Measurements from ENCODE around the gene ANKRD17. TPM values are rescaled to one million over a fixed set of nuclear protein-coding genes. Genes with fewer than 3 reads are reported as not detected.

ANKRD17 gene
- total and polyA plus RNA-seq, 9 donors, result 13.2 to 59.7 (median 49.3) TPM

DNA sequence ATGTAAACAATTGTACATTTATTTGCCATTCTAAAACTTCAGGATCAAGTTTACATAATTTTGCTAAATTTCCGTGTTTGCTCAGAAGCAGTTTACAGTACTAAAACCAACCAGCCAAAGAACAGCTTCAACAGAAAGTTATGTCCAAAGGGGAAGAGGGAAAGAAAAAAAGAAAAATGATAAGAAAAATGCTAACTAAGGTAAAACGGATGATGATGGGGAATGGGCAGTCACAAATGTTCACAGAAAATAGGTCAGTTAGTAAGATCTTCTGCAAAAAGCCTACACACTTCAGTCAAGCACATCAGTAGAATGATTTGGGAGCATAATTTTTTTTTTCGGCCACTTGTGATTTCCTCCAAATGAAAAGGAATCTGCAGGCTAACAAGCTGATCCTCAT lies 182.8 kb downstream of the ANKRD17 start:
- H3K27ac ChIP-seq, result no peak overlapping the region
- no peak for DNase-seq
- no peaks in the 10 kb centered on the region for H3K36me3 ChIP-seq
- no peaks in the 10 kb centered on the region for H3K27me3 ChIP-seq
- WGBS, 3 donors, result 68 to 77% (median 73%) methylated on average over 3 of the region's 3 CpGs
- H3K9me3 ChIP-seq, result no peaks in the 10 kb centered on the region
- TF ChIP-seq EP300 (IDR thresholded peaks at IDR 0.05) (no peak), POLR2A (IDR thresholded peaks at IDR 0.05) (no peak)
- TF ChIP-seq, protein P1, sequence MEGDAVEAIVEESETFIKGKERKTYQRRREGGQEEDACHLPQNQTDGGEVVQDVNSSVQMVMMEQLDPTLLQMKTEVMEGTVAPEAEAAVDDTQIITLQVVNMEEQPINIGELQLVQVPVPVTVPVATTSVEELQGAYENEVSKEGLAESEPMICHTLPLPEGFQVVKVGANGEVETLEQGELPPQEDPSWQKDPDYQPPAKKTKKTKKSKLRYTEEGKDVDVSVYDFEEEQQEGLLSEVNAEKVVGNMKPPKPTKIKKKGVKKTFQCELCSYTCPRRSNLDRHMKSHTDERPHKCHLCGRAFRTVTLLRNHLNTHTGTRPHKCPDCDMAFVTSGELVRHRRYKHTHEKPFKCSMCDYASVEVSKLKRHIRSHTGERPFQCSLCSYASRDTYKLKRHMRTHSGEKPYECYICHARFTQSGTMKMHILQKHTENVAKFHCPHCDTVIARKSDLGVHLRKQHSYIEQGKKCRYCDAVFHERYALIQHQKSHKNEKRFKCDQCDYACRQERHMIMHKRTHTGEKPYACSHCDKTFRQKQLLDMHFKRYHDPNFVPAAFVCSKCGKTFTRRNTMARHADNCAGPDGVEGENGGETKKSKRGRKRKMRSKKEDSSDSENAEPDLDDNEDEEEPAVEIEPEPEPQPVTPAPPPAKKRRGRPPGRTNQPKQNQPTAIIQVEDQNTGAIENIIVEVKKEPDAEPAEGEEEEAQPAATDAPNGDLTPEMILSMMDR (IDR thresholded peaks at IDR 0.05), result no peak
- no peaks in the 10 kb centered on the region for H3K4me1 ChIP-seq (ENCODE audit: insufficient read depth)
- no peak overlapping the region for H3K4me3 ChIP-seq
- intact Hi-C loops (cut with DNase I), result no loop called here

DNA sequence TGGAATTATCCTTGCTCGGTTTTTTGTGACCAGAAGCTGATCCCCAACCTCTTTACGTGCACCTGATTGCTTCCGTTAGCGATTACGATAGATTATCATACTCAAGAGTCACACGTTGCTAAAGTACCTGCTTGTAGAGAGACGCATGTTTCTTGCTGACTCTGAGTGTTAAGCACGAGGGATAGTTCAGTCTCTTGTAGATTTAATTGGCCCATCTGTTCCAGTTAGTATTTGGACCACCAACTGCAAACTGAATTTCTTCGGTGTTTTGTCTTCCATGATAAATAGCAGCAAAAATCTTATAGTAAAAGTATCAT lies 188.6 kb downstream of the ANKRD17 start:
- peak overlapping the region; percentile 37 to 94 for H3K27ac ChIP-seq
- intact Hi-C loops (cut with DNase I), result loop anchor here in 1 of 4 donors (5.0 kb wide), 1 partner anchor 187 kb away; the partner anchor contains the start of gene ANKRD17
- H3K9me3 ChIP-seq, result no peaks in the 10 kb centered on the region
- H3K27me3 ChIP-seq, result no peaks in the 10 kb centered on the region
- no peaks in the 10 kb centered on the region for H3K36me3 ChIP-seq
- peaks cover 2% of the 10 kb centered on the region for H3K4me1 ChIP-seq (ENCODE audit: insufficient read depth)
- WGBS, 3 donors, result 1 to 2% (median 1%) methylated on average over 9 of the region's 9 CpGs
- DNase-seq, result no peak
- peak overlapping the region; percentile 59 for H3K4me3 ChIP-seq
- TF ChIP-seq POLR2A (IDR thresholded peaks at IDR 0.05) (no peak), EP300 (IDR thresholded peaks at IDR 0.05) (no peak)
- TF ChIP-seq, protein P1 (IDR thresholded peaks at IDR 0.05), result no peak

DNA sequence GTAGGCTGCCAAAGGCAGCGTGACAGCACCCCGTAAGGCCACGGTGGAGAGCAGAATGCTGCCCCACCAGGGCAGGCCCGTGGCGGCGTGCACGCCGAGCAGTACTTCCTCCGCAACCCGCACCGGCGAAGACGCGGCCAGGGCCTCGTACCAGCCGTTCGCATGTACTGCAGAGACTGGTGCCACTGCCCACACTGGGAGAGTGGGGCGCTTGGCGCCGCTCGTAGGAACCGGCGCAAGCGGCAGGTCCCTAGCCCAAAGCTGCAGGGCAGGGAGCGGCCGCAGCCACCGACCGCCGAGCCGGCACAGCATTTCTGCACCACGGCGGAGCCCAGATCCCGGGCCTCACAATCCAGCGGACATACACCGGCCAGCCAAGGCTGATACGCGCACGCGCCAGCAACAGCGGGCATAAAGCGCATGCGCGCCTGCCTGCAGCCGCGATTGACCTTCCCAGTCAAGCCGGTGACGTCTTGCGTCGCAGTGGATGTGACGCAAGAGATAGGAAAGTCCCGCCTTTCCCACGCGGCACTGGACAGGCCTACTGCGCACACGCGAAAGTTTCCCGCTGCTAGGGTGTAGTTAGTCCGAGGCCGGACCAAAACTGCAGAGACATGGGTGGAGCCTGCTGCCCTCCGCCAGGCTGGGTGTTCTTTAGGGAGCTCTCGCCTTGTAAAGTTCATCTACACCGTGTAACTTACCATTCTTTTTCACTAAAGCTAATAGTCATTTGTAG lies 189.1 kb downstream of the ANKRD17 start, which contains the start of gene COX18:
TSS of gene COX18 (minus strand) at position 379 of the 736 bp plus-strand sequence. CDS start at position 312, 67 bp downstream.
- peak; percentile 97 to 99 (median 98) for DNase-seq
- TF ChIP-seq, protein P1 (IDR thresholded peaks at IDR 0.05), result no peak
- TF ChIP-seq POLR2A (IDR thresholded peaks at IDR 0.05), result peak; percentile 83
- Histone ChIP-seq H3K27ac (peak within 1 kb of the TSS; percentile 84 to 94), H3K36me3 (no peaks in the 10 kb centered on the region), H3K27me3 (no peaks in the 10 kb centered on the region), H3K4me3 (peak within 1 kb of the TSS; percentile 59), H3K4me1 (ENCODE audit: insufficient read depth) (peaks cover 2% of the 10 kb centered on the region), H3K9me3 (no peaks in the 10 kb centered on the region)
- 0% methylated on average over 54 to 62 of the region's 62 CpGs for WGBS, 3 donors
- intact Hi-C loops (cut with DNase I), result loop anchor here in 3 of 4 donors (2.0 to 10.0 kb wide), 3 partner anchors 185 to 189 kb away; partner anchors contain the start of gene ANKRD17 (in 3 of the 3)

DNA sequence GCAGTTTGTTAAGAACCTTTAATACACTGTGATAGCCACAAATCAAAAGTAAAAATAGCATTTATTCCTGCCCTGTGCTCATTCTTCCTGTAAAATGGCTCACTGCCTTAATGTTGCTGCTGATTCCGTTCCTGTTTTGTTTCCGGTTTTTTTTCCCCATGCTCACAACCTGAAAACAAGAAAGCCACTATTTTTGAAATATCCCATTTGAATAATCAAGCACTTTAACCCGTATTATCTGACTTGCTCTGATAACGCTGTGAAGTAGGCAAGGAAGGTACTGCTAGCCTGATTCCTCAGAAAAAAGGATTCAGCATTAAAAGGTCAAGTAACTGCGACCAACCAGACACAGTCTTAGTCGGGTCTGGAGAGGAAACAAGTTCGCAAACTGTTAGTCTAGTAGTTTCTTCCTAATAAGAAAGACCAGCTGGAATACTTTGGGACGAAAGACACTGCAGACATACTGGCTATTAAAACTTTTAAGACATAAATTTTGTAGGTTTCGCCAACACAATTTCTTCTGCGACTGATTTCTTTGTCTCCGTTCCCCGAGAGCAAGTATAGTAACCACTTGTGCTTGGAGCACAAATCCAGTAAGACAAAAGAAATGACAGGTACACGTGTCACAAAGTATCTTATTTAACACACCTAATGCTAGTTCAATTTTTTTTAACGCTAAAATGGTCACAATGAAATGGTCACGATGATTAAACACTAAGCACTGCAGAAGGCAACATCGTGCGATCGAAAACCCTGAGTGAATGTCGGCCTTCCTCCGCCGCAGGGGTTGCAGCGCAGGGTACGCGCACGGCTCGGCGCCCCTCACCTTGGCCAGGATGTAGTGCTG lies 189.9 kb downstream of the ANKRD17 start:
- WGBS, 3 donors, result 0 to 1% (median 1%) methylated on average over 27 of the region's 27 CpGs
- TF ChIP-seq EP300 (IDR thresholded peaks at IDR 0.05) (no peak), POLR2A (IDR thresholded peaks at IDR 0.05) (no peak)
- TF ChIP-seq, protein P1 (IDR thresholded peaks at IDR 0.05), result no peak
- H3K27me3 ChIP-seq, result no peaks in the 10 kb centered on the region
- H3K4me1 ChIP-seq (ENCODE audit: insufficient read depth), result peaks cover 2% of the 10 kb centered on the region
- intact Hi-C loops (cut with DNase I), result loop anchor here in 2 of 4 donors (2.0 to 10.0 kb wide), 2 partner anchors 186 to 190 kb away; partner anchors contain the start of gene ANKRD17 (in 2 of the 2)
- peak overlapping the region; percentile 59 for H3K4me3 ChIP-seq
- H3K9me3 ChIP-seq, result no peaks in the 10 kb centered on the region
- no peaks in the 10 kb centered on the region for H3K36me3 ChIP-seq
- peak overlapping the region; percentile 84 to 94 for H3K27ac ChIP-seq
- peak in 1 of 5 donors; percentile 30 for DNase-seq
